Fibroblast of skin of right biceps (primary cell): ENCODE data around the gene CHTF18.
"Not testable (repeated sequence)": the region's sequence is repeated elsewhere in the genome, so short reads cannot be mapped to it uniquely, and the experiment has no call there.

ENCODE experiments used
- DNase-seq: peaks from one replicate; pipeline ENCODE4 v3.0.0-alpha.2; 2013

CHTF18 gene

DNA sequence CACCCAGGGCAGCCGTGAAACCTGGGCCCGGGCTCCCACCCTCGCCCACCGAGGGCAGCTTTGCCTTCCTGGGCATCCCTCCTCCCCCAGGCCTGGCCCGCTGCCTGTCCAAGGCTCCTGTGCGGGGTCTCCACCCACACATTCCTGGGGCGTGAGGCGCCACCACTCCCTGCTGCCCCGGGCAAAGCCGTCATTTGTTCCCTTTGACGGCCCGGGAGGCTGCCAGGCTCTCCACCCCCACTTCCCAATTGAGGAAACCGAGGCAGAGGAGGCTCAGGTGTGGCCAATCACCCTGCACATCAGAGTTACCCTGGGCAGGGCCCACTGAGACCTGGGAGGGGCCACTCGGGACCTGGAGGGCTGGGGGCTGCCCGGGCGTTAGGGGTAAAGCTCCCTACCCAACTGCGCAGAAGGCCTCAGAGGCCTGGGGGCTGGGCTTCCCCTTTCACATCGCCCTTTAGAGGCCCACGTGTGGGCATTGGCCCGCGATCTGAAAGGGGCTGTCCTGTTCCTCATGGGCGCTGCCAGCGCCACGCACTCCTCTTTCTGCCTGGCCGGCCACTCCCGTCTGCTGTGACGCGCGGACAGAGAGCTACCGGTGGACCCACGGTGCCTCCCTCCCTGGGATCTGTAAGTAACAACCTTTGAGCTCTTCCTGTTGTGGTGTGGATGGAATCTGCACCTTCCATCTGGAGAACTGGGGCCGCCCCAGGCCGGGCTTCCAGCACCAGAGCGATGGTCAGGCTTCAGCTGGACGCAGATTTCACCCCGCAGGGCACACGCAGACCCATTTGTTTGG is 27.7 kb upstream of the CHTF18 start, which contains the start of gene MSLN:
Gene MSLN, plus strand, starts transcription at position 190 of the 799 bp plus-strand sequence. CDS start 1,947 bp downstream, outside the sequence.
- no peak for DNase-seq

DNA sequence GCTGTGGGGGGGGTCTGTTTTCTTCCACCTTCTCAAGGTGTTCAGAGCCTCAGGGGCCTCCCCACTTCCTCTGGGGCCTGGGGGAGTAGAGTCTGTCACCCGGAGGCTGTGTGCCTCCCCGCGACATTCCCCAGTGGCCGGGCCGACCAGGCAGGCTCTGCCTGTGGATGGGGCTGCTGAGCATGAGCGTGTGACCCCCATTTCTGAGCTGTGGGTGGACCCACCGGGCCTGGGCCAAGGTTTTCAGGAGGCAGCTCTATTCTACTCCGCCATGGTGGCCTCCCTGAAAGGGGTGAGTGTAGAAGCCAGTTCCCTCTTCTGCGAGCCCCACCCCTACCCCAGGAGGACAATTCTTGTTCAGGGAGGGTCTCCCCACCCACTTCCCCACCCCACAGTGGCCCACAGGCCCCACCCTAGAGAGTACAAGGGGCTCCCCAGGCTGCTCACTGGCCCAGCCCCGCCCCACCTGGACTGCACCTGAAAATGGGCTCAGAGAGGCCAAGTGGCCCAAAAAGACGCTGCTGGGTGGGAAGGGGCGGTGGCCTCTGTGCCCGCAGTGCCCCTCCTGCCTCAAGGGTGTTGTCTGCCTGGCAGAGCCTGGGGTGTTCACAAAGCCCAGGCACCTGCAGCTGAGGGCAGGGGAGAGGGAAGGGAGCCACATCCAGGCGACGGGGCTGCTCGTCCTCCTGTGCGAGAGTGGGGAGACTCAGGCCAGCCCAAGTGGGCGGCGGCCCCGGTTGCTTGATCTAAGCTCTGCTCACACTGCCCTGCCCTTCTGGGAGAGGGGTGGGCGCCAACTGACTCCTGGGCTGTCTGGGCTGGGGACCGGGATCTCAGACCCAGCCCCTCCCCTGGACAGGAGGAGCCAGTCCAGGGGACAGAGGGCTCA is 26.6 kb upstream of the CHTF18 start:
- no peak for DNase-seq

DNA sequence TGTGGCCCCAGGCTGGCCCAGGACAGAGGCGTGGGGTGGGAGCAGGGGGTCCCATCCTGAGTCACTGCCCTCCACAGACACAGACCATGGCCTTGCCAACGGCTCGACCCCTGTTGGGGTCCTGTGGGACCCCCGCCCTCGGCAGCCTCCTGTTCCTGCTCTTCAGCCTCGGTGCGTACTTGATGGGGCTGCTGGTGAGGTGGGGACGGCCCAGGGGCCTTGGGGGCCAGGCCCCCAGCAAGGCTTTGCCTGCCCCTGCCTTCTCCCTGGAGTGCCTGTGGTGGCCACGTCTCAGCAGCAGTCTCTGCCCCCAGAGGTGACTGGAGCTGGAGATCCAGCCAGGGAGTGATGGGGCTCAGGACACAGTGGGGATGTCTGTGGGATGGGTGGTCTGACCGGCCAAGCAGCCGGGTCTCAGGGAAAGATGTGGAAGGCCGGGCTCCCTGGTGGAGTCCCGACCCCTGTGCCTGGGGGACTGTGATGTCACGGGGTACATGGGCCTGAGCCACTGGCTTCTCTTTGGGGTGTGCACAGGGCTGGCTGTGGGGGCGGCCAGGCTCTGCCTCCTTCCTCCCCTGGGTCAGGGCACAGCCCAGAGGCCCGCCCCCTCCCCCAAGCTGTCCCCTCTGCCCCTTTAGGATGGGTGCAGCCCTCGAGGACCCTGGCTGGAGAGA is 25.7 kb upstream of the CHTF18 start:
- no peak for DNase-seq

DNA sequence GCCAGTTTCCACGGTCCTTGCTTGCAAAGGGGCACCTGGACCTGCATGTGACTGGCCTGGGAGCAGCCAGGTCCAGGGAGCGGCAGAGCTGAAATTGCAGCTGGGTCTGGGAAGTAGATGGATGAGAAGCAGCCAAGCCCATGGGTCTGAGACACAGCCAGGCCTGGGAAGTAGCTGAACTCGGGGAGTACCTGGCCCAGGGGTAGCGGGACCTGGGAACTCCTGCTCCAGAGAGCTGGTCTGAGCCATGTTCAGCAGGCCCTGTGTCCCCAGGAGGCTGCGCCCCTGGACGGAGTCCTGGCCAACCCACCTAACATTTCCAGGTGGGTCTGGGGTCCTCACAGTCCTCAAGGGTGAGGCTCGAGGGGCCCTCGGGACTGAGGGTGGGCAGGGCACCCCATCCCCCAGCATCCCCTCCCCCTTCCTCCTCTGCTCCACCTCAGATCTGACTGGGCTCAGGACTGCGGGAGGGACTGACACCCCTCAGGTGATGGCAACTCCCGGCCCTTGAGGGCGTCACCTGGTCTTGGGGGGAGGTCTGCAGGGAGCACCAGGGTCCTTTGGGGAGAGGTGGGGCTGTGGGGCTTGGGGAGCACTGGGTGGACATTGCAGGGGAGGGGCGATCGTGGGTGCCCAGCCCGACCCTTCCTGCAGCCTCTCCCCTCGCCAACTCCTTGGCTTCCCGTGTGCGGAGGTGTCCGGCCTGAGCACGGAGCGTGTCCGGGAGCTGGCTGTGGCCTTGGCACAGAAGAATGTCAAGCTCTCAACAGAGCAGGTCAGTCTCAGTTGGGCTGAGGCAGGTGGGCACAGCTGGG is 24.8 kb upstream of the CHTF18 start:
- DNase-seq, result no peak

DNA sequence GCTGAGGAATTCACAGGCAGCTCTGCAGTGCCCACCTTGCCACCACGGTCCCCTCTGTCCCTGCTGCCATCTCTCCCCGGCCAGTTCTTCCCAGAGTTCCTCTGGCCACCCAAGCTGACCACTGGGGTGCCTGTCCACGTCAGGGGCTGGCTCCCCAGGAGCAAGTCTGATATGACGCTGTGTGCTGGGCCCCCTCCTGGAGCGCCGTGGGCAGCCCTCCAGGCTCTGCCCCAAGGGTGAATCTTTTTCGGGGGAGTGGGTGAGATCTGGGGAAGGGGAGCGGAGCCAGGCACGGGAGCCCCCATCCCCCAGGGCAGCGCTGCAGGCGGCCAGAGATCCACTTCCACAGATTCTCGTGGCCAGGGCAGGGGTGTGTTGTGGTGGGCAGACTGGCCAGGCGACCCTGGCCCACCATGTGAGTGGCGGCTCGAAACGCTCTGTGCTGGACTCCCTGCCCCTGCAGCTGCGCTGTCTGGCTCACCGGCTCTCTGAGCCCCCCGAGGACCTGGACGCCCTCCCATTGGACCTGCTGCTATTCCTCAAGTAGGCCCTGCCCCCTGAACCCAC is 24.2 kb upstream of the CHTF18 start:
- no peak for DNase-seq

DNA sequence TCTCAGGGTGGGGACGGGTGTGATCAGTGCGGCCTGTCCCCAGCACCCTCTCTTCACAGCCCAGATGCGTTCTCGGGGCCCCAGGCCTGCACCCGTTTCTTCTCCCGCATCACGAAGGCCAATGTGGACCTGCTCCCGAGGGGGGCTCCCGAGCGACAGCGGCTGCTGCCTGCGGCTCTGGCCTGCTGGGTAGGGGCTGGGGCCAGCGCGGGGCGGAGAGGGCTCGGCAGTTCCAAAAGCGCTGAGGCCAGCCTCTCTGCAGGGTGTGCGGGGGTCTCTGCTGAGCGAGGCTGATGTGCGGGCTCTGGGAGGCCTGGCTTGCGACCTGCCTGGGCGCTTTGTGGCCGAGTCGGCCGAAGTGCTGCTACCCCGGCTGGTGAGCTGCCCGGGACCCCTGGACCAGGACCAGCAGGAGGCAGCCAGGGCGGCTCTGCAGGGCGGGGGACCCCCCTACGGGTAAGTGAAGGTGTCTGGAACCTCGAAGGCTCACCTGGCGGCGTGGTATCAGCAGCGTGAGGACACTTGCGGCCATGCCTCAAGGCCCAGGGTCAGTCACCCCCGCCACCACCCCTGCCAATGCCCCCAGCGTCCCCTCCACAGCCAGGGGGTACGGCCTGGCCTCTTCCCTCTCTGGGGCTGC is 23.5 kb upstream of the CHTF18 start:
- no peak for DNase-seq

DNA sequence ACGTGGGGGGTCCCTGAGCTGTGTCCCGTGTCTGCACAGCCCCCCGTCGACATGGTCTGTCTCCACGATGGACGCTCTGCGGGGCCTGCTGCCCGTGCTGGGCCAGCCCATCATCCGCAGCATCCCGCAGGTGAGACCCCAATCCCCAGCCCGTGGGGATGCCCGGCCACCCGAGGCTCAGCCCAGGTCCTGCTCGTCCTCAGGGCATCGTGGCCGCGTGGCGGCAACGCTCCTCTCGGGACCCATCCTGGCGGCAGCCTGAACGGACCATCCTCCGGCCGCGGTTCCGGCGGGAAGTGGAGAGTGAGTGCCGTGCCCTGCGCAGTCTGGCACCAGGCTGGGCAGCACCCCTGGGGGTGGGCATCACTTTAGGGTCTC is 22.9 kb upstream of the CHTF18 start:
- DNase-seq, result no peak

- no peak for DNase-seq
These were observed 22.2 kb upstream of the CHTF18 start for GRCh38 chr16:766008-766819.

- DNase-seq, result no peak
These were observed 21.4 kb upstream of the CHTF18 start for GRCh38 chr16:766820-767640.

DNA sequence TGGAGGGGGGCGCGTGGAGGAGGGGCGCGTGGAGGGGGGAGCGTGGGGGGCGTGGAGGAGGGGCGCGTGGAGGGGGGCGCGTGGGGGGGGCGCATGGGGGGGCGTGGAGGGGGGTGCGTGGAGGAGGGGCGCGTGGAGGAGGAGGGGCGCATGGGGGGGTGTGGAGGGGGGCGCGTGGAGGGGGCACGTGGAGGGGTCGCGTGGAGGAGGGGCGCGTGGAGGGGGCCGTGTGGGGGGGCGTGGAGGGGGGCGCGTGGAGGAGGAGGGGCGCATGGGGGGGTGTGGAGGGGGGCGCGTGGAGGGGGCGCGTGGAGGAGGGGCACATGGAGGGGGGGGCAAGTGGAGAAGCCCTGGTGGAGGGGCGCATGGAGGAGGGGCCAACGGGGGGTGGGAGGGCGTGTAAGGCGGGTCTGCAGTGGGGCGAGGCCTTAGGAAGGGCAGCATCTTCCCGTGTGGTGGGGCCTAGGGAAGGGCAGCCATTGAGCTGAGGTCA is 20.6 kb upstream of the CHTF18 start:
- DNase-seq, result no peak

GRCh38 chr16:768428-768827 is 20.0 kb upstream of the CHTF18 start:
- no peak for DNase-seq

GRCh38 chr16:769184-769784 is 19.1 kb upstream of the CHTF18 start:
- no peak for DNase-seq

DNA sequence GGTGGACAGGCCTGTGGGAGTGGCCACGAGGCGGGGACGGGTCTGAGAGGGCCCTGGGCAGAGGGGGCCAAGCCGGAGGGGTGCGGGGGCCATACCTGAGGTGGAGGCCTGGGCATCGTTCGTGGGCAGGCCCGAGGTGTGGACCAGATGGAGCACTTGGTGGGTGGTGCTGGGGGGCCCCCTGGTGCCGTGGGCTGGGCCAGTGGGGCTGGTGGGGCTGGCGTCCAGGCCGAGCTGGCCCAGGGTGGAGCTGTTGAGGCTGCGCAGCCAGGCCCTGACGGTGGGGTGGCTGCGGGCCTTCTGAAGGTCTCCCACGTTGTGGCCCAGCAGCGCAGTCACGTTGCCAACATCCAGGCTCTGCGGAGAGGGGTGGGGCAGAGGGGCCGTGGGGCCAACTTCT is 18.5 kb upstream of the CHTF18 start:
- DNase-seq, result no peak

- DNase-seq, result no peak
These were observed 18.0 kb upstream of the CHTF18 start for GRCh38 chr16:770411-770810.

GRCh38 chr16:772959-773358 is 15.5 kb upstream of the CHTF18 start:
- DNase-seq, result no peak

DNA sequence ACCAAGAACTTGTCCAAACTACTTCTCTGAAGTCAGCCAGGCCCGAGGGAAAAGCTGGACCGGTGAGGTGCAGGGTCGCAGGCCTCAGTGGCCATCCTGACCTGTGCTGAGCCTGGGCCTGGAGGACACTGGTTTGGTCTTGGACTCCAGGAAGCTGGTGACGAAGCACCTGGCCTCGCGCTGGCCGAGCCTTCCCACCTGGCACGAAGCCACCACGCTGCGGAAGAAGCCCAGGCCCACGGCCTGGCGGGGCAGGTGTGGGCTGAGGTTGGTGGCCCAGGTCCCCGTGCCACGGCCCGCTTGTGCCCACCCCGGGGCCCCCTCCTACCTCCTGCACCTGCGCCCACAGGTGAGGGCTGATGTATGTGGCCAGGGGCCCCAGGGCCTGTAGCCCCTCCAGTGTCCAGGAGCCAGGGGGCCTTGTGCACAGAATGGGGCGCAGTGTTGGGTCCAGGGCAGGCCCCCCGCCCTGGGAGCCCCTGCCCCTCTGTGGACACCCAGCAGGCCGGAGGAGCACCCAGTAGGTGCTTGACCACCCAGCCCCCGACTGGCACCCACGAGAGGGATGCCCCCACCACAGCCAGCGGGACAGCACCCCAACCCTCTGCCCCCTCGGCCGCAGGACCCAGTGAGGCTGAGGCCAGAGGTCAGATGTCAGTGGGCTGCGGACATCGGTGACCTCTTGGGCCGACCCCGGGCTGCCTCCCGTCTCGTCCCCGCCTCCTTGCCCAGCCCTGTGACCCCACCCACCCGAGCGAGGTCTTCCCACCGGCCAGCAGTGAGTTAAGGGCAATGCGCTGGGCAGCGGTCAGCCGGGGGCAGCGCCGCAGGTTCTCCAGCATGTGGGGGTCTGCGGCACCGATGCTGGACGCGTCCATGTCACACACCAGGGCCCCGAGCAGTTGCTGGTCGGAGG is 14.1 kb upstream of the CHTF18 start:
- no peak for DNase-seq

DNA sequence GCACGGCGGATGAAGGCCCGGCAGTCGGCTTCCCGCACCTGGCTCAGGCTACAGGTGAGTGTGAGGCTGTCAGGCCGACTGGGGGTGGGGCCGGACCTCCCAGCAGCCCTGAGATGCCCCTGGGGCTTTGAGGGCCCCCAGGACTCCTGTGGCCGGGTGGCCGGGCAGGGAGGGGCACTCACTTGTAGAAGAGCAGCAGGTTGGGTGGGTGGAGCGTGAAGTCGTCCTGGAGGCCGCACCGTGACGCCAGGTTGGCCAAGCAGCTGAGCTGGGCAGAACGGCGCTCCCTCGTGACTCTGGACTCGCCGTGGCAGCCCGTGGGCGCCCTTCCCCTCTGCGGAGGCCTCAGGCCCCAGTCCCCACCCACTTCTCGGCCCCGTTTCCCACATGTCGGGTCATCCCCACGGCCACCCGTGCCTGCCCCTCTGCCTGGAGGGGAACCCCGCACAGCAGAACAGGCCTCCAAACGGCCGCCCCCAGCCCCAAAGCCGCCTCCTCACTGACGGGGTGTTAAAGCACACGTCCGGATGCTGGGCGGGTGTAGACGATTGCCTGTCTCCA is 13.1 kb upstream of the CHTF18 start:
- no peak for DNase-seq

DNA sequence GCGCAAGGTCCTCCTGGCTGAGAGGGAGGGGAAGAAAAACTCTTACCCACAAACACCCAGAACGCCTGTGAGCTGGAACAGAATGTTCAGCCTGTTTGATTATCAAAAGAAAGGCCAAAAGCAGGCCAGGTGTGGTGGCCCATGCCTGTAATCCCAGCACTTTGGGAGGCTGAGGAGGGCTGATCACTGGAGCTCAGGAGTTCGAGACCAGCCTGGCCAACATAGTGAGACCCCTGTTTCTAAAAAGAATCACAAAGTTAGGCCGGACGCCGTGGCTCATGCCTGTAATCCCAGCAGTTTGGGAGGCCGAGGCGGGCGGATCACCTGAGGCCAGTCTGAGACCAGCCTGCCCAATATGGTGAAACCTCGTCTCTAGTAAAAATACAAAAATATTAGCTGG is 12.1 kb upstream of the CHTF18 start:
- not testable (repeated sequence) for DNase-seq
